Measurements from ENCODE around the gene C3orf80.

The C3orf80 gene

DNA sequence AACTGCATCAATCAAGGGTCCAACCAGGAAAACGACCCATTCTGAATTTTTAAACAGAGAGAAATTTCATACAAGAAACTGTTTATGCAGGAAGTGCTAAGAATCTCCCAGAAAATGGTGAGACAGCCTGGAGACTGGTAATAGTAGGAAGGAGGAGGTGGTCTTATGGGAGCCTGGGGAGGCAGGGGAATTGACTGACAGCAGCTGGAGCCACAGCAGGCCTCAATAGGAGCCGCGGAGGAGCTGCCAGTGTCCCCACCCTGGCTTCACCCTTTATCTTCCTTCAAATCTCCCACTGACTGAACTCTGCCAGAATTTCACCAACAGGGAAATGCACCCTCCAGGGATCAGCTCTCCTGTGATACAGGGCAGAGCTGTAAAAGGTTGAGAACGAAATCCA lies 7.5 kb upstream of the C3orf80 start:
- DNase-seq: no peak

DNA sequence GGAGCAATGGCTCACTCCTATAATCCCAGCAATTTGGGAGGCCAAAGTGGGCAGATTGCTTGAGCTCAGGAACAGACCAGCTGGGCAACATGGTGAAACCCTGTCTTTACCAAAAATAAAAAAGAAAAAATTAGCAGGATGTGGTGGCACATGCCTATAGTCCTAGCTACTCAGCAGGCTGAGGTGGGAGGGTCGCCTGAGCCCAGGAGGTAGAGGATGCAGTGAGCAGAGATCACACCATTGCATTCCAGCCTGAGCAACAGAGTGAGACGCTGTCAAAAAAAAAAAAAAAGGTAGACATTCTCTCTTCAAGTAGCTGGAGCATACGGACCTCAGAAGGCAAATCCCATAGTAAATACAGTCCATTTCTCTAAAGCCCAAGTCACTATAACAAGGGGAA lies 7.1 kb upstream of the C3orf80 start:
- no peak for DNase-seq

DNA sequence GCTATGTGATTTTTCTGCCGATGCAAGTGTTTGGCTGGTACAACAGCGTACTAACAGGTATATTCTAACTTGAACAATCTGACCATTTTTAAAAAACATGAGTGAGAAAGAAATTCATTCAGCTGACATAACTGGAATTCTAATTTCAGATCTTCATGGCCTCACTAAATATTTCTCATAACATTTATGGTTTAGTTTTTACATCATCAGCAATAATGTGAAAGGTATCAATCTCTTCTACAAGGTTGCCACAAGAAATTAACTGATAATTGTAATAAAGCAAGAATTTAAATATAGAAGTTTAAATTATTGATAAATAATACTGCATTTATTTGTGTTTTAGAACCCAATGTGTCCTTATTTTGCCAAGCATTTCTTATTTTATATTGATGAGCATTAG lies 5.2 kb upstream of the C3orf80 start:
- DNase-seq: no peak

DNA sequence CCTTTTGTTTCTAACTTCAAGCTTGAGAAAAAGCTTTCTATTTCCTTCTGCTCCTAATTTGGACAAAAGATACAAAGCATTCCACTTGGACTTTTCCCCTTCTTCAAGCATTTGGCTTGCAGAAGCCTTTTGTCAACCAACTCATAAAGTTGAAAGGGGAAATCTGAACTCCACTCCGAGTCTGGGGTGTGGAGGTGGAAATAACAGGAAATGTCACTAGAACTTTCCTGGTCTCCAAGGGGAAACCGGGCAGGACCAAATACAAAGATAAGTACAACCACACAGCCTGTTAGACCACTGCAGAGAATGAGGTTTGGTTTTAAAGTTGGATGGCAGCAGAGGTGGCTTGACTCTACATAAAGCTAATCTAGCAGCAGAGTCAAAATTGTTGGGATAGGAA lies 4.2 kb upstream of the C3orf80 start:
- no peak for DNase-seq

DNA sequence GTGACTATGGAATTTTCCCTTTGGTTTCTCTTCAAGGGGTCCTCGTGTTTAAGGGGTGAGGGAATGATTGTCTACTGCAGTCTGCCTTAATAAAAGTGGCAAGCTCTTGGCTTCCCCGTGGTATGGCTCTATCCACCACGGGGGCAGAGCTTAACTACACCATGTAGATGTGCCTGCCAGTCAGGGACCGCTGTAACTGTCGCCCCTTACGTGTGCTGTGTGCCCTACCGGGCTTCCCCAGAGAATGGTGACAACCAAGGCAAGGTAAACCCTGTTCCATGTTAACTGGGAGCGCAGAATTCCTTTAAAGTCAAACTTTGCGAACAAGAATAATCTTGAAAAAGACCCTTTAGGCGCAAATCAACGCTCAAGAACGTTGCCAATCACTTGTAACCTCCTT lies 966 bp upstream of the C3orf80 start:
- DNase-seq: no peak

DNA sequence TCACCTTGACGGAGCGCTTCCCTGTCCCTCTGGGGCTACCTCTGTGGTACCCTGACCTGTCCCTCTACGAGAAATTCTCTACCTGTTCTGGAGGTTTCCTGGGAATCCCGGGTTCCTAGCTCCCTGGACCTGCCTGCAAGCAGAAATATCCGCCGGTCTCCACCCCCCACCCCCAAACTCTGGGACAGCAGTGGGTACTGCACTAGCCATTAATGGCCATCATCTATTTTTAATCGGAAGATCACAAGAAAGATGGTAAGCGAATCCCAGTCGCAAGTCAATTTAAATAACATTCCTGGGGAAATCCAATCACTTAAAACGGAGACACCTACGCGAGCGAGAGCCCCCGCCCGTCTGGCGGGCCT lies 429 bp upstream of the C3orf80 start:
- DNase-seq: peak; percentile 21

DNA sequence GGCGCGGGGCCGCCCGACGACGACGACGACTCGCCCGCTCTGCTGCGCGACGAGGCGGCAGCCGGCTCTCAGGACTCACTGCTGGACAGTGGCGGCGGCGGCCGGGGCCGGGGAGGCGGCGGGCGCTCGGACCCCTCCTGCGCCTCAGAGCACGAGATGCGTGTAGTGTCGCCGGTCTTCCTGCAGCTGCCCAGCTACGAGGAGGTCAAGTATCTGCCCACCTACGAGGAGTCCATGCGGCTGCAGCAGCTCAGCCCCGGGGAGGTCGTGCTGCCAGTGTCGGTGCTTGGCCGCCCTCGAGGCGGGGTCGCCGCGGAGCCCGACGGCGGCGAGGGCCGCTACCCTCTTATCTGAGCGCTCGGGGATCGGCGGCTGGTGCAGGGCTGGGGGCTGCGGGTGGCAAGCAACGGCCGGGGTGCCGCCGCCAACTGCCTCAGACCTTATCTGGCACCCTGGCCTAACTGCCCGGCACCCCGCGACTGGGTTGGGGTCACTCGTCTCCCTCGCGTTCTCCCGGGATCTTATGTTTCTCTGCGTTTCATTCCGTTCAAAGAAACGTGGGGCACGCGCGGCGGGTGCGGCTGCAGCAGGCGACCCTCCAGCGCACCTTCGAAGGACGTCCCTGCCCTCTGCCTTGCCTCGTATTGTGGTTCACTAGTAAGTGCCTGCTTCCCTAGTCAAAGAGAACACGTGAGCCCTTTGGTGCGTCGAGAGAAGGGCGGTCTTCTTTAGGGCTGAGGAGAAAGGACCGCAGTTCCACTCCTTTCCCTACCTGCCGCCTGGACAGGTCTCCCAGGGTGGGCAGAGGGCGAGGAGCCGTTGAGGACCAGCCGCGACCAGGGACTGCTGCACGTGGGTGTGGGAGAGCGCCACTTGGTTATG lies 1.0 kb downstream of the C3orf80 start:
- peak; percentile 69 for DNase-seq

DNA sequence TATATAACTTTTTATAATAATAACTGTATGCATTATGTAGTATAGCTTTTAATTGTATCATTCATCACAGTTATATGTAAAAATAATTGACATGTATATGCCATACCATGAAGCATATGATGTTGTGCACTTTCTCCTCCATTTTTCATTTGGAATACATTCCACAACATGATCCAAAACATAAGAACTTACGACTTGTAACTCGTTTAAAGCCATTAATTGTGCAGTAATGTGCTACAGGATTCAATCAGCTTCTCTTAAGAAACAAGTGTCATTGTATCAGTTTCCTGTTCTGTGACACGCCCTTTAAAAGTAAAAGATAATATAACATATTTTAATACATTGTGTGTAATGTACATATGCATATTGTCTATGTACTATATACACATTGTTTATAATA lies 2.2 kb downstream of the C3orf80 start:
- DNase-seq: no peak

DNA sequence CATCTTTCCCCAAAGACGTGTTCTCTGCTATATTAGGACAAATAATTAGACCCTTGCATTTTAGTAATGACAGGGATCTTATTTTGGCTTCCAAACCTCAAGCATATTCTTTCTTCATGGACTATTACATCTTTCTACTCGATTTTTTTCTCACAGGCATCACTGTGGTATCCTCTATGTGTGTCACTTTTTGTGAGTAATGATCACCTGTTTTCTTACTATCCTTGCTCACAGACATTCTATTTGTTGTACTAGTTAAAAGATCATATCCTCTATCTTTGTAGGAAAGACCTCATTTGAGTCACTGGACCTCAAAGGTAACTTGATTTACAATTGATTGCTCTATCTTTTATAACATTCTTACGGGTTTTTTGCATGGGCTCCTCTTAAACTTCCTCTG lies 6.8 kb downstream of the C3orf80 start:
- no peak for DNase-seq

DNA sequence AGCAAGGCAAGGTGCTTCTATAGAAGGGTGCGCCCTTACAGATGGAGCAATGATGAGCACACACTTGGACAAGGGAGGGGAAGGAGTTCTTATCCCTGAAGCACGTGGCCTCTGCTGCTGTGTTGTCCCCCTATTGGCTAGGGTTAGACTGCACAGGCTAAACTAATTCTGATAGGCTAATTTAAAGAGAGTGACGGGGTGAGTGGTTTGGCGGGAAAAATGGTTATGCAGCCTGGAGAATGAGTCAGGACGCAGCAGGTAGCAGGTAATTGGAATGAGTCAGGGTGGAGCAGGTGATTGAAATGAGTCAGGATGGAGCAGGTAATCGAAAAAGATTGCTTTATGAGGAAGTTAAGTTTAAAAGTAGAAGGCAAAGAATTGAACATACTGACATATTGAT lies 15.5 kb downstream of the C3orf80 start:
- peak; percentile 12 for DNase-seq

DNA sequence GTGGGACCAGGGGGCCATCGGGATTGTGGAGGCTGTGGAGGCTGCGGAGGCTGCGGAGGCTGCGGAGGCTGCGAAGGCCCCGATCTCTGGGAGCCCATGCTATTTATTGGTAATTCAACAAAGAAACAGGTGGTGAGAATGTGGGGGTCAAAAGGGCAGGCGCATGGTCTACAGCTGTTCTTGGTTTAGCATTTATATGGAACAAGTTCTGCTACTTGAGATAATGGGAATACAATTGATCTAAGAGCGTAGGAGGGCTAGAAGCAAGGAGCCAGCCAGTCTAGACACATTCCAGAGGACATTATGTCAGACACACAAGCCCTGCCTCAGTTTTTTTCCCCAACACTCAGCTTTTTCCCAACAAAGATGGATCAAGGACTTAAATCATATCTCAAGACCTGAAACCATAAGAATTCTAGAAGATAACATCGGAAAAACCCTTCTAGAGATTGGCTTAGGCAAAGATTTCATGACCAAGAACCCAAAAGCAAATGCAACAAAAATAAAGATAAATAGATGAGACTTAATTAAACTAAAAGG lies 20.1 kb downstream of the C3orf80 start:
- DNase-seq: no peak

DNA sequence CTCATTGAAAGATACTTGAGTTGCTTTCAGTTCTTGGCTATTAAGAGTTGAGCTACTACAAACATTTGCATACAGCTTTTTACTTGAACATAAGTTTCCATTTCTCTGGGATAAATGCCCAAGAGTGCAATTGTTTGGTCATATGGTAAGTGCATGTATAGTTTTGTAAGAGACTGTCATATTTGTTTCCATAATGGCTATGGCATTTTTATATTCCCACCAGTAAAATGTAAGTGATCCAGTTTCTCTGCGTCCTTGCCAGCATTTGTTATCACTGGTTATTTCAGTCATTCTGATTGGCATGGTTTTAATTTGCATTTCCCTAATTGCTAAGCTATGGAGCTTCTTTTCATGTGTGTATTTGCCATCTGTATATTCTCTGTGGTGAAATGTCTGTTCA lies 22.5 kb downstream of the C3orf80 start:
- DNase-seq: no peak

DNA sequence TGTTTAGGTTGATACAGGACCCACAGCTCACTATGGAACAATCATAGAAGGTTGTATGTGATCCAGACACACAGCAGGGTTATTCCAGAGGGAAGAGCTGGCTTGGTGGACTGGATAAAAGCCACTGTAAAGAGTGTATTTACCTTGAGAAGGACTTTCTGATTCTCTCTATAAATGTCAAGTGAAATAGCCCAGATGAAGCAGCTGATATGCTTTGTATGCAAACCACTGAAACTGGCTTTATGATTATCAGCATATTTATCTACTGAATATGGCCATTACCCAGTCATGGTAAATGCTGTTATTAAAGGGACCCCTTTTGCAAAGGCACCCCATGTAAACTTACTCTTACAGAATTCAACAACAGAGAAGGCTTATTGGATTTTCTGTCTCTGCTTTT lies 28.1 kb downstream of the C3orf80 start:
- no peak for DNase-seq

DNA sequence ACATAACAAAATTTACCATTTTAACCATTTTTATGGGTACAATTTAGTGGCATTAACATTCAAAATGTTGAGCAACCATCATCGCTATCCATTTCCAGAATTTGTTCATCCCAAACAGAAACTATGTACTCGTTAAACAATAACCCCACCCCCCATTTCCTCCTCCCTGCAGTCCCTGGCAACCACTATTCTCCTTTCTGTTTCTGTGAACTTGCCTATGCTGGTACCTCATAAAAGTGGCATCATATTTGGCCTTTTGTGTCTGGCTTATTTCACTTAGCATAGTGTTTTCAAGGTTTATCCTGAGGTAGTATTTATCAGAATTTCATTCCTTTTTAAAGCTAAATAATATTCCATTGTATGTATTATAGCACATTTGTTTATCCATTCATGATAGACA lies 32.4 kb downstream of the C3orf80 start:
- DNase-seq: no peak

DNA sequence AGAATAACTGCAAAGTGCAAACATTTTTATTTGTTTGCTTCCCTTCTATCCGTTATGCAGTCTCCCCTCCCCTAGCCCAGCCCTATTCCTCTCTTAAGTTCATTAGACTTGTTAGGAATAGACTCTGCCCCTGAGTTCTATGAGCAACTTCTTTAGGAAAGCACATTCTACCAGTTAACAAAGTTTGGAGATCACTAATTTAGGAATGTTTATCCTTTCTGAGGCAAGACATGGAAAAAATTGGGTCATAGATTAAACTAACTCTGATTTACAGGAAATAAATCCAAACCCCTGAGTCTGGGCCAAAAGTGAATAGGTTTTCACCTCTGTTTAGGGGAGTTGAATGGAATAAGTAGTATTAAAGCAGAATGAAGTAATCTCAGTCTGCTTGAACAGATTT lies 34.4 kb downstream of the C3orf80 start:
- no peak for DNase-seq

DNA sequence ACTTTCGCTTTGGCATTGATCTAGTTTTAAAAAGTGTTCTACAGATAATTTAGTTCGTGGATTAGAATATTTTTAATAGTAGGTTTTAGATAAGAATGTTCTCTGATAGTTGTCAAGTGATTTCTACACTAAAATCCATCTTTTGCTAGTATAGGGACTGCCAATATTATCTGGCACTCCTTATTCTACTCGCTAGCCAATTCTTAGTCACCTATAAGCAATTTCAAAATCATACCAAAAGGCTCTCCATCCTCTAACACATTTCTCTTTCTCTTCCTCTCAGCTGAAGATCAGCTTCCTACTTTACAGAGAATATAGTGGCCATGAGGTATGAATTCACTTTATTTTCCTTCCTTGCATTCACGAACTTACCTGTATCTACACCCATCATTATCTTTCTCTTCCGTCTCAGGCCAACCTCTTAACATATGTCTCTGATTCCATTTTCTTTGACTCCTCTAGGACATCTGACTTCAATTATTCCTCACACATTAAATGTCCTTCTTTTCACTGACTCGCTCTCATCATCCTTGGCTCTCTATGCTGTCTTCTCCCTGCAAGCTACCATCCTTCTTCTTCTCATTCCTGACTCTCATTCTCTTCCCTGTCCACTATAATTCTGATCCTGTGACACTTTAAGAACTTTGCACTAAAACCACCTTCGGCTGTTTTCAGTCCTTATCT lies 35.5 kb downstream of the C3orf80 start:
- no peak for DNase-seq

DNA sequence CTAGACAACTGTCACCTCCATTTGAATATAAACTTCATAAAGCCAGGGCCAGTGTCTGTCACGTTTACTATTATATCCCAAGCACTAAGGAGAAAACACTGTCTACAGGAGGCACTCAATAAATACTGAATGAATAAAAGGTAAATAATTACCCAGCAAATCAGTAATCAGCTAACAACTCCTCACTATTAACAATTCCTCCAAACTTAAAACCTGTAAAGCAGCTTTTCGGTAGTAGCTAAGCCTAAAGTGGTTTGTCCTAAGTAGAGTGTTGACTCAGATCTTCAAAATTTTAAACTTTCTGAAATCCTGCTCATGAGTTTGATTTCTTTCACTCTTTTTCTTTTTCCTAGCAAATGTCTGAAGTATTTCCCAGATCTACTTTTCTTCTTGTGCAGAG lies 39.9 kb downstream of the C3orf80 start:
- no peak for DNase-seq

Measured in DMS53 (cell line).